HG02870 (cell line): ENCODE results near the gene ZEB1.

Experiments
- ATAC-seq: cut with Tn5 transposase; IDR thresholded peaks from one replicate; pipeline ENCODE4 v1.9.1; 2021; ENCODE audit warnings: mild to moderate bottlenecking, moderate library complexity; ENCODE audit not compliant: unreplicated experiment

The ZEB1 gene

GRCh38 chr10:31318854-31319601 lies at the start of gene ZEB1:
TSS of gene ZEB1 (plus strand) at chr10:31319216. CDS start at chr10:31319235, 19 bp downstream.
- peak; percentile 26 for ATAC-seq

- ATAC-seq: no peak
Observed at GRCh38 chr10:31270954-31271353, 48.1 kb upstream of the ZEB1 start.

- ATAC-seq: no peak
Observed at GRCh38 chr10:31272841-31273240, 46.2 kb upstream of the ZEB1 start.

GRCh38 chr10:31273789-31274188 lies 45.2 kb upstream of the ZEB1 start:
- ATAC-seq: no peak

GRCh38 chr10:31274310-31274709 lies 44.7 kb upstream of the ZEB1 start:
- no peak for ATAC-seq

- ATAC-seq: no peak
Observed at GRCh38 chr10:31278279-31278941, 40.6 kb upstream of the ZEB1 start.

- no peak for ATAC-seq
Observed at GRCh38 chr10:31280972-31281371, 38.0 kb upstream of the ZEB1 start.

- no peak for ATAC-seq
Observed at GRCh38 chr10:31288001-31288400, 31.0 kb upstream of the ZEB1 start.

GRCh38 chr10:31288962-31289361 lies 30.1 kb upstream of the ZEB1 start:
- no peak for ATAC-seq

GRCh38 chr10:31290386-31290785 lies 28.6 kb upstream of the ZEB1 start:
- ATAC-seq: no peak

GRCh38 chr10:31291123-31291522 lies 27.9 kb upstream of the ZEB1 start:
- no peak for ATAC-seq

GRCh38 chr10:31294558-31294957 lies 24.5 kb upstream of the ZEB1 start:
- ATAC-seq: no peak

GRCh38 chr10:31296754-31297153 lies 22.3 kb upstream of the ZEB1 start:
- ATAC-seq: no peak

- no peak for ATAC-seq
Observed at GRCh38 chr10:31299119-31299518, 19.9 kb upstream of the ZEB1 start.

GRCh38 chr10:31303212-31303611 lies 15.8 kb upstream of the ZEB1 start:
- no peak for ATAC-seq

GRCh38 chr10:31304291-31304970 lies 14.6 kb upstream of the ZEB1 start:
- no peak for ATAC-seq

GRCh38 chr10:31313396-31313795 lies 5.6 kb upstream of the ZEB1 start:
- ATAC-seq: no peak

GRCh38 chr10:31314256-31315150 lies 4.5 kb upstream of the ZEB1 start:
- ATAC-seq: no peak

GRCh38 chr10:31315453-31315852 lies 3.6 kb upstream of the ZEB1 start:
- ATAC-seq: no peak

GRCh38 chr10:31317171-31317570 lies 1.8 kb upstream of the ZEB1 start:
- no peak for ATAC-seq
